DMS153 treated with DMSO at 0.1 percent for 48 hours (cell line): Measurements from ENCODE around the gene PEG3.

Source experiments
- DNase-seq: peaks from one replicate; lab custom pipeline; 2025; ENCODE audit not compliant: unreplicated experiment; lab: John Stamatoyannopoulos, UW

The PEG3 gene

DNA sequence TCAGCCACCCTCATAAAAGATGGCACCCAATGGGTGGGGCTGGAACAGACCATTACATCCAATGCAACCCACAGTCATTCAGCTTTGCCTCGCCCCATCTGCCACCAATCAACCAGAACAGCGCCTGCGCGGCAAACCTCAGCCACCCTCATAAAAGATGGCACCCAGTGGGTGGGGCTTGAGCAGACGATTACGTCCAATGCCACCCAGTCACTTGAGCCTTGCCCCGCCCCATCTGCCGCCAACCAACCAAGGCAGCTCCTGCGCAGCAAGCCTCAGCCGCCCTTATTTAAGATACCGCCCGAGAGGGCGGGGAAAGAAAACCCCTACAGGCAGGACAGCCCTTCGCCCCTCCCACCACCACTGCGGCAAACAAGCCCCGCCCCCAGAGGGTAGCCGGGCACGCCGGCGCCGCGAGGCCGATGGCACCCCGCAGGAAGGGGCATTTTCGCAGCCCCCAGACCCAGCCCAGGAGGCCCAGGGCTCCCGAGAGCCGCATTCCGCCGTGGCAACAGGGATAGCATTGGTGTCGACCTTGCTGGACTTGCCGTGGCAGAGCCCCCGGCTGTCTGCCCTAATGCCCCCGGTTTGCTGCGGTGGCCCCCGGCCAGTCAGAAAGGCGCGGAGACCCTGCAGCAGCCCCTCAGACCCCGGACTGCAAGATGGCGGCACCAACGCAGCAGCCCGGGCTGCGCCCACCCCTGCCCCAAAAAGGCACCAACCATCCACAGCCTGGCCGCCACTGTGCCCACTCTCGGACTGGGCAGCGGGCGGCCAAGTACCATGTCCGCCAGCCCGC is 675 bp downstream of the PEG3 start:
- DNase-seq, result no peak

DNA sequence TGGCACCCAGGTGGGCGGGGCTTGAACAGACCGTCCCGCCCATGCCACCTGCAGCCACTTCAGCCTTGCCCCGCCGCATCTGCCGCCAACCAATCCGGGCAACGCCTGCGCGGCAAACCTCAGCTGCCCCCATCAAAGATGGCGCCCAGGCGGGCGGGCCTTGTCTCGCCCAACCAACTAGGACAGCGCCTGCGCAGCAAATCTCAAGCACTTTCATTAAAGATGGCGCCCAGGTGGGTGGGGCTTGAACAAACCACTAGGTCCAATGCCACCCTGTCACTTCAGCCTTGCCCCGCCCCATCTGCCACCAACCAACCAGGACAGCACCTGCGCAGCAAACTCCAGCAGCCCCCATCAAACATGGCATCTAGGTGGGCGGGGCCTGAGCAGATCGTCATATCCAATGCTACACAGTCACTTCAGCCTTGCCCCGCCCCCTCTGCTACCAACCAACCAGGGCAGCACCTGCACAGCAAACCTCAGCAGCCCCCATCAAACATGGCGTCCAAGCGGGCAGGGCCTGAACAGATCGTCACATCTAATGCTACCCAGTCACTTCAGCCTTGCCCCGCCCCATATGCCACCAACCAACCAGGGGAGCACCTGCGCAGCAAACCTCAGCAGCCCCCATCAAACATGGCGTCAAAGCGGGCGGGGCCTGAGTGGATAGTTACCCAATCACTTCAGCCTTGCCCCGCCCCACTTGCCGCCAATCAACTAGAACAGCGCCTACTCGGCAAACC is 1.4 kb downstream of the PEG3 start:
- DNase-seq, result no peak

DNA sequence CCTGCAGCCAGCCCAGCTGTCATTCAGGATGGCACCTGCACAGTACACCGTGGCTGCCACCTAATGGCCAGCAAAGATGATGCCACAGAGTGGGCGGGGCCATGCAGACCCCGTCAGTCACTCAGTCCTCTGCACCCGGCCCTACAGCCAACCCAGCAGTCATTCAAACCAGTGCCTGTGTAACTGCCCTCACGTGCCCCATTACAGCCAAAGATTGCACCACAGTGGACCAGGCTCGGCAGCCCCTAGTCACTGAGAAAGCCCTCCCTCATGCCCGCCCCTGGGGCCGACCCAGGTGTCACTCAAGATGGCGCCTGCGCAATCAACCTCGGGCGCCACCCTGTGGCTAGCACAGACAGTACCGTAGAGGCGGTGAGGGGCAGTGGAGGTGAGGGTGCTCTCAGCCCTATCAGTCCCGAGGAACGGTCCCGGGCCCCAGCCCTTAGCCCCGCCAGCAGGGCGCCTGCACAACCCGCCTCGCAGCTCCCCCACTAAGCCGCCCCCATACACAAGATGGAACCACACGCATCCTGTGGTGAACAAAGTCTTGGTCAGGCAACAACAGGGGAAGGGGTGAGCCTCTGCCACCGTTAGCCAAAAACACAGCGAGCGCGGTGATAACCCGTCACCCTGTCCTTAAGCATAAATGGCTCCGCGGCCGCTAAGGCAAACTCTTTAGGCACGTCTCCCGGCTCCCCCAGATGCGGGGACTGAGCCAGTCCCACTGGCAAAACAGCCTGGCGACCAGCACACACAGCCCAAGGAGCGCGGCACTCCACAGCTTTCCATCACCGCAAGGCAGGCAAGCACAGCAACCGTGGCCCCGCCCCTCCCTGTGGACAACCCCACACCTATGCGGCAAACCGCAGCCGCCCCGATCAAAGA is 2.3 kb downstream of the PEG3 start:
- no peak for DNase-seq

- no peak for DNase-seq
Observed at GRCh38 chr19:56837492-56838023, 3.0 kb downstream of the PEG3 start.

DNA sequence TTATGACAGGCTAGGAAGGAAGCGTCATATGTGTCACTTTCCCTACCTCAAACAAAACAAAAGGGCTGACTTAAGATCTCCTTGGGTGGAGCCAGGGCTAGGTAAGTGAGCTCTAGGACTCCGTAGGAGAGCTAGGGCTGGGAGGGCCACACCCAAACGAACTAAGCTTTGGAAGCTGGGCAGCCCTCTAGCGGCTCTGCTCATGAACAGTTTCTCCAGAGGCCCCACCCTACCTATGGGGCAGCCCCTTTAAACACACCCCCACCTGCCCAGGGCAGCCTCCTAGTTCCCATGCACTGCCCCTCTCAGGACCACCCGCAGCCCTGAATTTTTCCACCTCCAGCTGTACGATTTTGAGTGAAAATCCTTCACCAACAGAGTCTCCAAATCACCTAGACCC is 3.5 kb downstream of the PEG3 start:
- no peak for DNase-seq

DNA sequence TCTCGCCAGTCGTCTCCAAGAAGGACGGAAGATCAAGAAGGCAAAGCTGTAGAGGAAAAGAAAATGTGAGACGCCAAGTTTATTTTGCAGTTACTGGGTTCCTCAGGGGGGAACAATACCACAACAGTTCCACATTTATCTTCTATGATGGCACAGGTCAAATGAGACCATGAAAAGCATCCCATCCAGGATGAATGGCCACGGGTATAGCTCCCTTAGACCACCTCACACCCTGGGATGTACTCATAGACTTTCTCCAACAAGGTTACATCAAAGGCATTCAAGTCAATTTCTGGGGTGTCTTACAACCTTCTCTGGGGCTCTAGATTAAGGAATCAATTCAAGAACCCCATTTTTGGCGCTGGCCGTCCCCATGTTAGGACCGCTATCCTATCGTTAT is 4.5 kb downstream of the PEG3 start:
- no peak for DNase-seq

DNA sequence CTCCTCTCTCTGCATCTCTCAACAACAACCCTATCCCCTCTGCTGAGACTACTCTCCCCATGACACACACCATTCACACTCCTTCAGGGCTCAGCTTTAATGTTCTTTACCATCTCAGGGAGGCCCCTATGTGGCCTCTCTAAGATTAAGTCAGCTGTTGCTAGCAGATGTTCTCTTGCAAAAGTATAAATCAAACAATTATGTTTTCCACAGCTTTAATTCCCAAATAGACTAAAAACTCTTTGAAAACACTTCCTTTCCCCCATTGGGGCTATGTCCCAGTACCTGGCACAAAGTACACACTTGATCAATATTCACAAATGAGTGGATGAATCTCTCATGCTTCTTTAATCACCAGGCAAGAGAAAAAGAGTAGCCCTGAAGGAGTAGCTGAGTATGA is 5.1 kb downstream of the PEG3 start:
- no peak for DNase-seq

DNA sequence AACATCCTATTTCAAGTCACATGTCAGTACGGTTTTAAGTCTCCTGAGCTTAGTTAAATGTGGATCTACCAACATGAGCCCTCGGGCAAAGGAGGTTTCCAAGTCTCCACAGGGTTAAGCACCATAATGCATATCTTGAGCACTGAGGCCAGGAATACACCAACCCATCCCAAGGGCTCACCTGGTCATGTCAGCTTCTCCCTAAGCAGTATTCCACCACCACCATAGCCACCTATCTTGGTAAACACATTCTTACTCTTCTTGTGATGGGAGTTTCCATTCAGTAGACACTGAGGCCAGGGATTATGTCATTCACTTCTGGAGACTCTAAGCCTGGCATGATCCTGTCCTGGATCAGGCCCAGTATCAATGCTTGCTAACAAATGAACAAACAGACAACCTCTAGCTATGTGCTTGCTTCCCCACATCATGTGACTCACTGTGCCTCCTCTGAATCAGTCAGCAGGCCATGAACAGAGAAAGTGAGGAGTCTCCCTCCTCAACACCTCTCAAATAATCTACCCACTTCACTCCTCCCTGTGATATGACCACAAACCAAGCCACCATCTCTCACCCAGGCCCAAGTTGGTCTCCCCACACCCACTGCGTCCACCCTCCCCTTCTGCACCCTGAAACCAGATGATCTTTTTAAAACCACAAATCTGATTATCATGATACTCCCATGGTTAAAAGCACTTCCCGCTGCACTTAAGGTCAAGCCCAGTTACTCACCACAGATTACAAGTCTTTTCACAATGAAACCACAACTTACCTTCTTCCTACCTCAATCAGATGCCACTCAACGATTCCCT is 5.8 kb downstream of the PEG3 start:
- DNase-seq, result no peak

DNA sequence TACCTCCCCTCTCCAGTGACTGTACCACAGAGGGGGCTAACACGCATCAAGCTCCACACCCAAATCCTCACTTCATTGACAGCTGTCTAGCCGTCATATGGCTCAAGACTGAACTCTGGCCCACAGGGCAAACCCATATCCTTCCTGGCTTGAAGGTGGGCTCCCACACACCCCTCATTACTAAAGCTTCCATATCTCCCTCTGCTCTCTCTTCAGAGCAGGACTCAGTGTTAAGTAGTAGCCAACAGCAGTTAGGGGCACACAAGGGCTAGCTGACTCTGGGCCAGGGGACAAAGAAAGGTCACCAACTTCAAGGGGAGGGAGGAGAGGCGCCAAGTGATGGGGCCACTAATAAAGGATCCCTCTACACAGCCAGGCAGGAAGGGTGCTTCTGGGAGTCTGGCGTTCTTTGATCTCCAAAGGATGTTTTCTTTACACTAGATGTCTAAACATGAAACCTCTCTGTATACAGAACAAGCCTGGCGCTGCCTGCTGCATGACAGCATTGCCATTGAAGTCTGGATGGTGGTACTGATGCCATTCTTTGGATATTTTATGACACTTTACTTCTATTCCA is 8.1 kb downstream of the PEG3 start:
- no peak for DNase-seq

- no peak for DNase-seq
Observed at GRCh38 chr19:56831255-56831654, 9.3 kb downstream of the PEG3 start.

- DNase-seq, result no peak
Observed at GRCh38 chr19:56829596-56829995, 10.9 kb downstream of the PEG3 start.

- no peak for DNase-seq
Observed at GRCh38 chr19:56827708-56828107, 12.8 kb downstream of the PEG3 start.

DNA sequence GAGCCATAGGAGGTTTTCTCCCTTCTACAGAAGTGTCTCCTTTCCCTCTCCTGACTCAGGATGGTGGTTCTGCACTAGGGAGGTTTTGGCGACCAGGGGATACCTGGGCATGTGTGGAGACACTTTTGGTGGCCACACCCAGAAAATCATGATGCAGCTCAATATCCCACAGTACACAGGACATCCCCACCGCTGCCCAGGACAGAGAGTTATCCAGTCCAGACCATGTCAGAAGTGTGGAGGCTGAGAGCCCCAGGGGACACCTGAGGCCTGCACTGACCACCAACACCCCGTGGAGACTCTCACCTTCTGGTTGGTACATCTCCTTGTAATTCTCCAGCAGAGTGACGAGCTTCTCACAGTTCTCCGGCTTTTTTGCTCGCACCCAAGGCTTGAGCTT is 16.6 kb downstream of the PEG3 start:
- no peak for DNase-seq

DNA sequence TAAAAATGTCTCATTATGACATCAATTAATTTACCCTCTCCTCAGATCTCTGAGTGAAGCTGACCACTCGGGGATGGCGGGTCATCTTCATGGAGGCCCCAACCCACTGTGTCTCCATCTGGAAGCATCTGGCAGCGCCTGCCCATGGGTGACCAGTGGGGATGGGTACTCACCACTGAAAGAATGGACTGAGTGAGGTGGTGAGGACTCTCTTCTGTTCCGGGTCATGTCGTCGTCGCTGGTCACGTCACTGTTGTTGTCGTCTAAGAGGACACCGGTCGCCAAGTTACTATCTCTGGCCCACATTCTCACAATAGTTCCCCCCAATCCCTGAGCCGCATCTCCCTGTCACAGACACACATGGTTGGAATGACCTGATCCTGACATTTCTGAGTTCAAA is 17.1 kb downstream of the PEG3 start:
- no peak for DNase-seq

GRCh38 chr19:56822755-56823154 is 17.8 kb downstream of the PEG3 start:
- DNase-seq, result no peak

- no peak for DNase-seq
Observed at GRCh38 chr19:56821675-56822074, 18.9 kb downstream of the PEG3 start.

GRCh38 chr19:56821209-56821608 is 19.3 kb downstream of the PEG3 start:
- no peak for DNase-seq

- DNase-seq, result no peak
Observed at GRCh38 chr19:56819166-56819565, 21.4 kb downstream of the PEG3 start.

GRCh38 chr19:56814656-56815055 is 25.9 kb downstream of the PEG3 start:
- no peak for DNase-seq

GRCh38 chr19:56813531-56813930 is 27.0 kb downstream of the PEG3 start:
- DNase-seq, result no peak
